K562 (cell line): ENCODE data around the gene SPAG17. TPM values are rescaled to one million over a fixed set of nuclear protein-coding genes. Genes with fewer than 3 reads are reported as not detected.

Experiments
- ATAC-seq: fragments of 200-7000 bp; cut with Tn5 transposase; 3 replicates; pipeline ENCODE4 v1.9.1; 2020; ENCODE audit warnings: moderate library complexity
- BruUV-seq: library from RNA; stranded (reverse); fragments of 400-500 nt; replicated peaks from 2 replicates; lab custom pipeline; 2021; lab: Mats Ljungman, UMichigan
- CTCF ChIA-PET: fragments of 300-600 bp; formaldehyde crosslinking; extraction: SDS; loops from one replicate; lab custom pipeline; 2021; ENCODE audit warnings: low intra/inter-chr PET ratio; lab: Yijun Ruan, JAX
- POLR2A ChIA-PET: fragments of 300-600, 350-650 bp; sonication (Branson Sonifier 250); formaldehyde crosslinking; extraction: SDS; loops from one replicate; lab custom pipeline; 2021; ENCODE audit warnings: antibody characterized with exemption, inconsistent platforms; lab: Yijun Ruan, JAX
- DNase-seq, 4 experiments: peaks; one replicate each; pipeline versions ENCODE4 v3.0.0 to v3.0.0-alpha.2; 2011 to 2018; ENCODE audit warnings: low spot score in 3 of 4, mixed read lengths in 3 of 4; ENCODE audit errors: extremely low read depth in 1 of 4
- FAIRE-seq: peaks from 2 replicates; lab custom pipeline; 2011; peaks lifted over from hg19 to GRCh38; lab: Jason Lieb, UNC
- H2AFZ ChIP-seq: 2 replicates; pipeline ENCODE4 v1.6.0; 2011; ENCODE audit warnings: low read depth, low read length, control low read depth, inconsistent platforms
- H3K27ac ChIP-seq: fragments of 200-600 bp; 3 replicates; pipeline ENCODE4 v1.8.0; 2011; ENCODE audit warnings: low read depth, mild to moderate bottlenecking, control low read depth, inconsistent platforms, low read length, moderate library complexity, mixed read lengths; ENCODE audit errors: extremely low read depth
- H3K27me3 ChIP-seq, 2 experiments: fragments of 300-600 bp in 1 of 2; 2 replicates in 1 of 2; 3 replicates in 1 of 2; pipeline versions ENCODE4 v1.6.0 to v1.8.0; 2011; ENCODE audit warnings: inconsistent platforms in 2 of 2, low read length in 2 of 2, mild to moderate bottlenecking in 1 of 2, mixed read lengths in 1 of 2, moderate library complexity in 1 of 2; ENCODE audit not compliant: control insufficient read depth in 2 of 2, insufficient read depth in 2 of 2
- H3K36me3 ChIP-seq: fragments of 300-600 bp; 3 replicates; pipeline ENCODE4 v1.8.0; 2011; ENCODE audit warnings: mild to moderate bottlenecking, low read length, inconsistent platforms; ENCODE audit not compliant: control insufficient read depth, insufficient read depth
- H3K4me1 ChIP-seq, 2 experiments: fragments of 200-600 bp in 1 of 2; replicated peaks in 1 of 2; 2 replicates in 1 of 2; 3 replicates in 1 of 2; pipeline versions ENCODE4 v1.5.1 to v1.8.0; 2011; ENCODE audit warnings: inconsistent platforms in 2 of 2, low read length in 2 of 2, mild to moderate bottlenecking in 1 of 2, mixed read lengths in 1 of 2, moderate library complexity in 1 of 2; ENCODE audit not compliant: control insufficient read depth in 2 of 2, insufficient read depth in 2 of 2
- H3K4me2 ChIP-seq: 2 replicates; pipeline ENCODE4 v1.6.1; 2011; ENCODE audit warnings: low read length, control low read depth, inconsistent platforms, mixed read lengths; ENCODE audit not compliant: insufficient read depth
- H3K4me3 ChIP-seq: fragments of 200-600 bp; sonication (generic), shearing (Covaris generic); 2 replicates; pipeline ENCODE4 v1.5.1; 2016; ENCODE audit warnings: control low read depth, inconsistent platforms
- H3K79me2 ChIP-seq: fragments of 200-600 bp; 3 replicates; pipeline ENCODE4 v1.8.0; 2011; ENCODE audit warnings: low read length, inconsistent platforms; ENCODE audit not compliant: control insufficient read depth, insufficient read depth
- H3K9ac ChIP-seq, 2 experiments: 2 replicates each; pipeline versions ENCODE4 v1.6.0 to v1.6.1; 2011; ENCODE audit warnings: low read depth in 2 of 2, low read length in 2 of 2, control low read depth in 1 of 2, inconsistent platforms in 1 of 2, mild to moderate bottlenecking in 1 of 2, mixed read lengths in 1 of 2; ENCODE audit not compliant: insufficient read depth in 1 of 2
- H3K9me1 ChIP-seq: one replicate; pipeline ENCODE4 v1.6.0; 2011; ENCODE audit warnings: inconsistent platforms, mild to moderate bottlenecking, low read length, moderate library complexity; ENCODE audit not compliant: control insufficient read depth, insufficient read depth
- H3K9me3 ChIP-seq: replicated peaks from 2 replicates; pipeline ENCODE4 v1.5.1; 2011; ENCODE audit warnings: low read depth, low read length, inconsistent platforms; ENCODE audit not compliant: control insufficient read depth, insufficient read depth
- H4K20me1 ChIP-seq: replicated peaks from 2 replicates; pipeline ENCODE4 v1.6.1; 2011; ENCODE audit warnings: low read length, inconsistent platforms, mixed read lengths; ENCODE audit not compliant: control insufficient read depth, insufficient read depth
- CEBPG ChIP-seq, 3 experiments: fragments of 200-800 bp in 1 of 3; sonication (Bioruptor generic) in 1 of 3; sonication (generic) in 1 of 3; formaldehyde crosslinking in 1 of 3; IDR thresholded peaks in 2 of 3; conservative IDR thresholded peaks in 1 of 3; 2 replicates each; pipeline versions ENCODE4 v1.6.1 to v1.8.0; 2016 to 2022; ENCODE audit warnings: missing compliant biosample characterization in 2 of 3, missing genetic modification characterization in 2 of 3, mild to moderate bottlenecking in 1 of 3, missing genetic modification reagents in 1 of 3
- ETV1 ChIP-seq: fragments of 450-650 bp; conservative IDR thresholded peaks from 2 replicates; pipeline ENCODE4 v1.6.1; 2016; ENCODE audit warnings: missing genetic modification characterization, control low read depth, low read depth, missing compliant biosample characterization
- FOXP1 ChIP-seq: sonication (generic); formaldehyde crosslinking; IDR thresholded peaks from 2 replicates; pipeline ENCODE4 v1.8.0; 2022; ENCODE audit warnings: mild to moderate bottlenecking, missing genetic modification reagents
- HDAC3 ChIP-seq: fragments of 450-650 bp; IDR thresholded peaks from 2 replicates; pipeline ENCODE4 v1.6.1; 2018; ENCODE audit warnings: borderline replicate concordance, mild to moderate bottlenecking, moderate library complexity; ENCODE audit not compliant: partially characterized antibody
- KDM1A ChIP-seq, 2 experiments: fragments of 450-650 bp; IDR thresholded peaks; 2 replicates each; pipeline ENCODE4 v1.6.1; 2016; ENCODE audit warnings: mild to moderate bottlenecking in 2 of 2
- LARP7 ChIP-seq: fragments of 450-650 bp; IDR thresholded peaks from 2 replicates; pipeline ENCODE4 v1.6.1; 2016
- MIER1 ChIP-seq: fragments of 450-650 bp; IDR thresholded peaks from 2 replicates; pipeline ENCODE4 v1.6.1; 2016; ENCODE audit warnings: antibody characterized with exemption, mild to moderate bottlenecking, low read depth
- MLLT1 ChIP-seq, 2 experiments: fragments of 450-650 bp; IDR thresholded peaks; 2 replicates each; pipeline ENCODE4 v1.6.1; 2016
- RAD51 ChIP-seq: fragments of 450-650 bp; IDR thresholded peaks from 2 replicates; pipeline ENCODE4 v1.7.1; 2016; ENCODE audit warnings: low read depth, mild to moderate bottlenecking, borderline replicate concordance
- TAF15 ChIP-seq: fragments of 200-400 bp; formaldehyde crosslinking; IDR thresholded peaks from 2 replicates; pipeline ENCODE4 v1.6.1; 2017; ENCODE audit warnings: mild to moderate bottlenecking, low read depth, low read length, moderate library complexity
- TRIM28 ChIP-seq: fragments of 450-650 bp; IDR thresholded peaks from 2 replicates; pipeline ENCODE4 v1.6.1; 2017
- ZC3H4 ChIP-seq: sonication (generic); formaldehyde crosslinking; IDR thresholded peaks from 2 replicates; pipeline ENCODE4 v1.9.0; 2021; ENCODE audit warnings: missing genetic modification reagents, borderline replicate concordance
- ZNF57 ChIP-seq: fragments of 450-650 bp; formaldehyde crosslinking; IDR thresholded peaks from 2 replicates; pipeline ENCODE4 v1.4.0; 2020; ENCODE audit warnings: mild to moderate bottlenecking, moderate library complexity
- WGBS: fragments of 100-300 bp; shearing (Covaris generic); methylation state at CpG from one replicate; pipeline ENCODE4 v1.1.6; 2016; ENCODE audit warnings: low coverage, mixed read lengths; ENCODE audit not compliant: insufficient coverage; ENCODE audit errors: missing lambda C conversion rate; 5-methylcytosine and 5-hydroxymethylcytosine counted together
- in situ Hi-C: fragments of 300-500 bp; cut with MboI; formaldehyde crosslinking; loops from 4 replicates; pipeline ENCODE4 v1.15.0; 2018; ENCODE audit warnings: inconsistent platforms, mixed read lengths
- intact Hi-C: fragments of 100-400 bp; cut with micrococcal nuclease; formaldehyde crosslinking; loops from 2 replicates; pipeline ENCODE4 v1.14.2; 2022
- polyA plus RNA-seq, 8 experiments: library from polyadenylated mRNA; depleted of rRNA in 4 of 8; stranded (reverse) in 5 of 8; unstranded in 3 of 8; fragments of >200 nt; fragmentation: Nextera tagmentation in 2 of 8; fragmentation: Illumina TruSeq in 1 of 8; extraction: Ambion mirVana in 2 of 8; extraction: Trizol in 1 of 8; gene quantifications; 2 replicates each; pipeline versions ENCODE4 v1.2.1 to v1.2.3, GENCODE V29; 2011 to 2014; ENCODE audit warnings: inconsistent platforms in 1 of 8, missing spikeins in 1 of 8
- total RNA-seq, 7 experiments: library from RNA; depleted of rRNA in 6 of 7; stranded (reverse); fragments of >200 nt in 6 of 7; fragmentation: Illumina TruSeq in 2 of 7; extraction: Trizol in 2 of 7; gene quantifications; 2 replicates each; pipeline versions ENCODE4 v1.2.1 to v1.2.3, GENCODE V29; 2011 to 2021; ENCODE audit warnings: low replicate concordance in 1 of 7
- TF ChIP-seq, protein P1 (sequence below): sonication (generic); formaldehyde crosslinking; IDR thresholded peaks from 2 replicates; pipeline ENCODE4 v1.8.1; 2023; ENCODE audit warnings: mild to moderate bottlenecking, missing genetic modification reagents

The SPAG17 gene
- total and polyA plus RNA-seq, 9 of the 15 experiments (the other 6 are each of a cell fraction or from before 2014, with no cell fraction given): 0.07 to 2.1 (median 1.5) TPM

GRCh38 chr1:118128761-118129160 is 56.3 kb downstream of the SPAG17 start:
- BruUV-seq: no TSS peak
- 0% methylated on average over 1 of the region's 1 CpG for WGBS
- H3K27me3 ChIP-seq: no peaks in the 10 kb centered on the region; a peak in 2 of 5 replicates
- TF ChIP-seq TAF15 (no peak), ZC3H4 (CRISPR knock-in tag) (no peak), KDM1A (IDR thresholded peaks at IDR 0.05) (no peak), FOXP1 (no peak), LARP7 (no peak), CEBPG (CRISPR knock-in tag; IDR thresholded peaks at IDR 0.05) (no peak), CEBPG (tag; conservative IDR thresholded peaks at IDR 0.05 in 1 of 2, IDR thresholded peaks at IDR 0.05 in 1 of 2) (no peak), MLLT1 (IDR thresholded peaks at IDR 0.05) (no peak), MIER1 (no peak), HDAC3 (no peak), TRIM28 (no peak), RAD51 (no peak), ZNF57 (no peak), ETV1 (tag) (no peak)
- TF ChIP-seq, protein P1, sequence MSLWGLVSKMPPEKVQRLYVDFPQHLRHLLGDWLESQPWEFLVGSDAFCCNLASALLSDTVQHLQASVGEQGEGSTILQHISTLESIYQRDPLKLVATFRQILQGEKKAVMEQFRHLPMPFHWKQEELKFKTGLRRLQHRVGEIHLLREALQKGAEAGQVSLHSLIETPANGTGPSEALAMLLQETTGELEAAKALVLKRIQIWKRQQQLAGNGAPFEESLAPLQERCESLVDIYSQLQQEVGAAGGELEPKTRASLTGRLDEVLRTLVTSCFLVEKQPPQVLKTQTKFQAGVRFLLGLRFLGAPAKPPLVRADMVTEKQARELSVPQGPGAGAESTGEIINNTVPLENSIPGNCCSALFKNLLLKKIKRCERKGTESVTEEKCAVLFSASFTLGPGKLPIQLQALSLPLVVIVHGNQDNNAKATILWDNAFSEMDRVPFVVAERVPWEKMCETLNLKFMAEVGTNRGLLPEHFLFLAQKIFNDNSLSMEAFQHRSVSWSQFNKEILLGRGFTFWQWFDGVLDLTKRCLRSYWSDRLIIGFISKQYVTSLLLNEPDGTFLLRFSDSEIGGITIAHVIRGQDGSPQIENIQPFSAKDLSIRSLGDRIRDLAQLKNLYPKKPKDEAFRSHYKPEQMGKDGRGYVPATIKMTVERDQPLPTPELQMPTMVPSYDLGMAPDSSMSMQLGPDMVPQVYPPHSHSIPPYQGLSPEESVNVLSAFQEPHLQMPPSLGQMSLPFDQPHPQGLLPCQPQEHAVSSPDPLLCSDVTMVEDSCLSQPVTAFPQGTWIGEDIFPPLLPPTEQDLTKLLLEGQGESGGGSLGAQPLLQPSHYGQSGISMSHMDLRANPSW (CRISPR knock-in tag): no peak

More at GRCh38 chr1:118128761-118129160, 56.3 kb downstream of the SPAG17 start:
- Histone ChIP-seq H3K27ac (no peak overlapping the region), H3K9ac (no peak overlapping the region), H3K36me3 (no peaks in the 10 kb centered on the region), H4K20me1 (no peaks in the 10 kb centered on the region), H3K4me3 (no peak overlapping the region), H3K79me2 (no peaks in the 10 kb centered on the region), H3K4me1 (no peaks in the 10 kb centered on the region), H3K9me1 (no peaks in the 10 kb centered on the region), H2AFZ (no peak overlapping the region), H3K9me3 (no peaks in the 10 kb centered on the region), H3K4me2 (no peak overlapping the region)
- FAIRE-seq: no peak
- DNase-seq: no peak
- POLR2A ChIA-PET: interaction anchor here (0.7 kb wide), 1 partner anchor 25 kb away, joined by 3 read pairs; no protein-coding TSS in a partner anchor
- CTCF ChIA-PET: no interaction called here
- in situ Hi-C loops: no loop called here
- no peak for ATAC-seq
- intact Hi-C loops: no loop called here
